ENCODE measurements around the gene ATG4B. TPM values are rescaled to one million over a fixed set of nuclear protein-coding genes. Genes with fewer than 3 reads are reported as not detected.

The ATG4B gene
- polyA plus RNA-seq, 3 donors from 2014 or later, result 70.5 to 78.9 (median 77.2) TPM

DNA sequence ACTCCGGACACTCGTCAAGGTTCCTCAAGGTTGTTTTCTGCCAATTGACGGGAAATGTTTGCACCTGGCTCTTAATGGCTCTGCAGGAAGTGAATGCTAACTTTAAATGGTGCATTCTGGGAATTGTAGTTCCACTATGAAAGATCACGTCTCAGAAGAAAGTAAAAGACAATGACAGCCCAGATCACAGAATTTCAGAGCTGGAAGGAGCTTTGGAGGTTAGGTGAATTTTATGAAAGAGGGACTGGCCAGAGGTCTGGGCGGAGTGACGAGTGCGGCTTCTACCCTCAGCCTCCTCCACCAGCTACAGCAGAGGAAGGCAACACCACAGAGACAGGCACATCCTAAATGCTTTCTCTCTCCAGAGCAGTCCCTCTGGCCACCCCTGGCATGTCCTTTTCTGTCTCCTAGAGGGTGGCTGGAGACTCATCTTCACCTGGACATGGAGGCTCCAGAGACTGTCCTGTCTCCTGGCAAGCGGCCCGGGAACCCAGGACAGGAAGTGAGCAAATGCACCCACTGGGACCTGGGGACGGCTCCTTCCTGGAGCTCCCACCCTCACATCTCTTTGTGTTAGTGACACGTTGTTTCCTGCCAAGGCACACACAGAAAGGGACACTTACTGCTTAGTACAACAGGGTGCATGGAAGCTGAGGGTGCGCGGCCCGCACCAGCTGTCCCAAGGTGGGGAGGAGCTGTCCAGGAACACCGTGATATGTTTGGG is 19.9 kb upstream of the ATG4B start:
- H3K27me3 Mint-ChIP-seq (ENCODE audit: low read depth in 3 of 3), result peaks cover 0 to 4% (median 0%) of the 10 kb centered on the region in 3 donors
- peak overlapping the region; percentile 80 to 92 (median 83) for H3K4me3 Mint-ChIP-seq
- peak overlapping the region; percentile 65 to 89 (median 76) for H3K27ac Mint-ChIP-seq
- DNase-seq, result peak; percentile 34 to 42 (median 40)
- H3K36me3 Mint-ChIP-seq, result peaks cover 0 to 5% (median 4%) of the 10 kb centered on the region in 3 donors
- no peaks in the 10 kb centered on the region for H3K9me3 Mint-ChIP-seq
- H3K4me1 Mint-ChIP-seq, result peaks cover 25 to 26% of the 10 kb centered on the region in 2 donors

DNA sequence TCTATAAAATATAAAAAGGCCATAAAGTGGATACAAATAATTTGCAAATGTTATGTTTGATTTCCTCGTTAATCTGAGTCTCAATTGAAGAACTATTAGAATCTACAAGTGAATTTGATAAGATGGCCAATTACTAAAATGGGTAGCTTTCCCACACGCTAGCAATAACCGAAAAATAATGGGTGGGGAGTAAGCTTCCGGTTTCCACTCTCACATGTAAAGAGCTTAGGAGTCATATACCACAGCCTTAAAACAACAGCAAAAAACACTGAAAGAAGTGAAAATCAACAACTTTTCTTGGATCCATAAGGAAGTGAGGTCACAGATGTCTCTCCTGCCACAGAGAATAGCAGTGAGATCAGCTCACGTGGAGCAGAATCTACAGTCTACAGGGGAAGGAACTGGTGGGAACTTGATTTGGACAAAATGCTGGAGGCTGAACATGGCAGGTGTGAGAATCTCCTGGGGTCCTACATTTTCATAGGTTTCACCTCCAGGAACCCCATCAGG is 19.1 kb upstream of the ATG4B start:
- no peaks in the 10 kb centered on the region for H3K9me3 Mint-ChIP-seq
- DNase-seq, result no peak
- H3K4me3 Mint-ChIP-seq, result peak overlapping the region in 3 of 5 donors; percentile 35 to 83 (median 80)
- peaks cover 0 to 4% (median 0%) of the 10 kb centered on the region in 3 donors for H3K27me3 Mint-ChIP-seq (ENCODE audit: low read depth in 3 of 3)
- H3K36me3 Mint-ChIP-seq, result peaks cover 0 to 5% (median 4%) of the 10 kb centered on the region in 3 donors
- peaks cover 25 to 26% of the 10 kb centered on the region in 2 donors for H3K4me1 Mint-ChIP-seq
- peak overlapping the region in 4 of 6 donors; percentile 53 to 80 (median 76) for H3K27ac Mint-ChIP-seq

DNA sequence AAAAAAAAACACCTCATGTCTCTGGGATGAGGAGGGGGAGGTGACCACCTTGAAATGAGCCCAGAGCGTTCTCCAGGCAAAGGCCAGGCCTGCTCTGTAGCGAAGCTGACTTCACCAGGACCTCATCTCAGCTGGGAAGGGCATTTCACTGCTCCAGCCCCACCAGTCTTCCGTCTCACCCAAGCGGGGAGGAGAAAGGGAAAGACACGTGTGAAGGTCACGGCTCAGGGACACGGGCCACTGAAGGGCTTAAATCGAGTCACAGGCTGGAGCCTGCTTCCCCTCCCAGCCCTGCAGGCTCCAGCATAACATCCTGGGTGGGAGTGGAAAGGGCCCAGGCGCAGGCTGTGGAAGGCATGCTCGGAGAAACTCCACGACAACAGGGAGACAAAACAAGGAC is 18.7 kb upstream of the ATG4B start:
- peaks cover 0 to 4% (median 0%) of the 10 kb centered on the region in 3 donors for H3K27me3 Mint-ChIP-seq (ENCODE audit: low read depth in 3 of 3)
- no peak overlapping the region for H3K27ac Mint-ChIP-seq
- peaks cover 25 to 26% of the 10 kb centered on the region in 2 donors for H3K4me1 Mint-ChIP-seq
- DNase-seq, result no peak
- H3K4me3 Mint-ChIP-seq, result no peak overlapping the region
- H3K36me3 Mint-ChIP-seq, result peaks cover 0 to 5% (median 4%) of the 10 kb centered on the region in 3 donors
- no peaks in the 10 kb centered on the region for H3K9me3 Mint-ChIP-seq

DNA sequence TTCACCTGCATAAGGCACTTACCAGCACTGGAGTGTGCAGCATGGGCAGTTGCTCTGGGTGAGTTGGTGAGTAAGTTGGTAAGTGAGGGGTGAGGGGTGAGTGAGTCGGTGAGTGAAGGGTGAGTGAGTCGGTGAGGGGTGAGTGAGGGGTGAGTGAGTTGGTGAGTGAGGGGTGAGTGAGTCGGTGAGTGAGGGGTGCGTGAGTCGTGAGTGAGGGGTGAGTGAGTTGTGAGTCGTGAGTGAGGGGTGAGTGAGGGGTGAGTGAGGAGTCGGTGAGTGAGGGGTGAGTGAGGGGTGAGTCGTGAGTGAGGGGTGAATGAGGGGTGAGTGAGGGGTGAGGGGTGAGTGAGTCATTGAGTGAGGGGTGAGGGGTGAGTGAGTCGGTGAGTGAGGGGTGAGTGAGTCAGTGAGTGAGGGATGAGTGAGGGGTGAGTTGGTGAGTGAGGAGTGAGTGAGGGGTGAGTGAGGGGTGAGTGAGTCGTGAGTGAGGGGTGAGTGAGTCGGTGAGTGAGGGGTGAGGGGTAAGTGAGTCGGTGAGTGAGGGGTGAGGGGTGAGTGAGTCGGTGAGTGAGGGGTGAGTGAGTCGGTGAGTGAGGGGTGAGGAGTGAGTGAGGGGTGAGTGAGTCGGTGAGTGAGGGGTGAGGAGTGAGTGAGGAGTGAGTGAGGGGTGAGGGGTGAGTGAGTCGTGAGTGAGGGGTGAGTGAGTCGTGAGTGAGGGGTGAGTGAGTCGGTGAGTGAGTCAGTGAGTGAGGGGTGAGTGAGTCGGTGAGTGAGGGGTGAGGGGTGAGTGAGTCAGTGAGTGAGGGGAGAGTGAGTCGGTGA is 17.7 kb upstream of the ATG4B start:
- Mint-ChIP-seq H3K4me1 (peaks cover 25 to 26% of the 10 kb centered on the region in 2 donors), H3K4me3 (no peak overlapping the region), H3K36me3 (peaks cover 0 to 5% (median 4%) of the 10 kb centered on the region in 3 donors), H3K27me3 (ENCODE audit: low read depth in 3 of 3) (peaks cover 0 to 3% (median 0%) of the 10 kb centered on the region in 3 donors), H3K27ac (no peak overlapping the region), H3K9me3 (no peaks in the 10 kb centered on the region)
- DNase-seq, result no peak

DNA sequence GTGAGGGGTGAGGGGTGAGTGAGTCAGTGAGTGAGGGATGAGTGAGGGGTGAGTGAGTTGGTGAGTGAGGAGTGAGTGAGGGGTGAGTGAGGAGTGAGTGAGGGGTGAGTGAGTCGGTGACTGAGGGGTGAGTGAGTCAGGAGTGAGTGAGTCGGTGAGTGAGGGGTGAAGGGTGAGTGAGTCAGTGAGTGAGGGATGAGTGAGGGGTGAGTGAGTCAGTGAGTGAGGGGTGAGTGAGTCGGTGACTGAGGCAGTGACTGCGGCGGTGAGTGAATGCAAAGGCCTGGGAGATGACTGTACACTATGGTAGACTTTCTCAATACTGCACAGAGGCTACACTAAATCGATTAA is 17.1 kb upstream of the ATG4B start:
- DNase-seq, result no peak
- peaks cover 0 to 5% (median 4%) of the 10 kb centered on the region in 3 donors for H3K36me3 Mint-ChIP-seq
- H3K27me3 Mint-ChIP-seq (ENCODE audit: low read depth in 3 of 3), result peaks cover 0 to 3% (median 0%) of the 10 kb centered on the region in 3 donors
- no peaks in the 10 kb centered on the region for H3K9me3 Mint-ChIP-seq
- no peak overlapping the region for H3K4me3 Mint-ChIP-seq
- H3K27ac Mint-ChIP-seq, result peak overlapping the region in 1 of 6 donors; percentile 53
- H3K4me1 Mint-ChIP-seq, result peaks cover 25% of the 10 kb centered on the region in 2 donors

DNA sequence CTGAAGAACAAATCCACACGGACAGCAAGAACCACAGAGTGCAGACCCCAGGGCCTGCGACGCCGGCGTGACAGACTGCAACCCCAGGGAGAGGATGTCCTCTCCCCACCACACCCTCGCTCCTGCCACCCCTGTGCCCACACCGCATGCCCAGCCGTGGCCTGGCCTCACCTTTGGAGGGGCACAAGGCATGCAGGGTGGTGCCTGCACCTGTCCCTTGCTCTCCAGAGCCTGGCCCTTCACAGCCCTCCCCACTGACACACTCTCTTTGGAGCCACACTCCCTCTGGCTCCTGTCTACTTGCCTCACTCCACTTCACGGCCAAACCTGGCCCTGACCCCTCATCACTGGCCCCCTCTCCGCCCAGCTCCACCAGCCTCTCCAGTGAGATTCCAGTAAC is 9.8 kb upstream of the ATG4B start:
- no peak for DNase-seq
- Mint-ChIP-seq H3K36me3 (peaks cover 0 to 13% (median 7%) of the 10 kb centered on the region in 3 donors), H3K4me3 (no peak overlapping the region), H3K27ac (no peak overlapping the region), H3K27me3 (ENCODE audit: low read depth in 3 of 3) (peaks cover 0 to under 1% (median 0%) of the 10 kb centered on the region in 3 donors), H3K9me3 (no peaks in the 10 kb centered on the region), H3K4me1 (peaks cover 2 to 7% of the 10 kb centered on the region in 2 donors)

DNA sequence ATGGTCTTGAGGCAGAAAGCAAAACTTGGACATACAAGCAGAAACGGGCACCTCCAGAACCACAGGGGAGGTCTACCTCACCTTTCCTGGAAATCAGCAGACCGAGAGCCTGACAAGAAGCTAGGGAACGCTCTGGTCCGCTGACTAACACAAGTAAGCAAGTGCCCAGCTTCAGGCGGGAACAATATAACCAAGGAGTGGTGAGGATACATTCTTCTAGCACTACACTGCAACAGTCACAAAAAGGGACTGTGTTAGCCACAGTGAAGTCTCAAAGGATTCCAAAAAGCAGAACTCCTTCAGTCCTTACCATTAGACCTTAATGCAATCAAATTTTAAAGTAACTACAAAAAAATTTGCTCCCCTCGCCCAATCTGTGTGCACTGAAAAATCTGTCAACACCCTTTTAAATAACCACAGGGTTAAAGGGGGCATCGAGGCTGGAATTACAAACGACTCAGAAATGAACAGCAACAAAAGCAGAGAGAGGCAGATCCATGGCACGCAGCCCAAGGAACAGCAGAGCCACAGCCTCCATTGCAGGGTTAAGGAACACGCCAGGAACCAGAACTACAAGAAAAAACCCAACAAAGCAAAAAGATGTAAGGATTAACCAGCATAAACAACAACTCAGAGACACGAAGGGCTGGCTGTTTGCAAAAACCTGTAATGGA is 7.6 kb upstream of the ATG4B start:
- no peak for DNase-seq
- Mint-ChIP-seq H3K4me1 (peaks cover 3 to 7% of the 10 kb centered on the region in 2 donors), H3K4me3 (no peak overlapping the region), H3K9me3 (no peaks in the 10 kb centered on the region), H3K27me3 (ENCODE audit: low read depth in 3 of 3) (peaks cover 0 to 3% (median 0%) of the 10 kb centered on the region in 3 donors), H3K27ac (no peak overlapping the region), H3K36me3 (peaks cover 0 to 19% (median 7%) of the 10 kb centered on the region in 3 donors)

DNA sequence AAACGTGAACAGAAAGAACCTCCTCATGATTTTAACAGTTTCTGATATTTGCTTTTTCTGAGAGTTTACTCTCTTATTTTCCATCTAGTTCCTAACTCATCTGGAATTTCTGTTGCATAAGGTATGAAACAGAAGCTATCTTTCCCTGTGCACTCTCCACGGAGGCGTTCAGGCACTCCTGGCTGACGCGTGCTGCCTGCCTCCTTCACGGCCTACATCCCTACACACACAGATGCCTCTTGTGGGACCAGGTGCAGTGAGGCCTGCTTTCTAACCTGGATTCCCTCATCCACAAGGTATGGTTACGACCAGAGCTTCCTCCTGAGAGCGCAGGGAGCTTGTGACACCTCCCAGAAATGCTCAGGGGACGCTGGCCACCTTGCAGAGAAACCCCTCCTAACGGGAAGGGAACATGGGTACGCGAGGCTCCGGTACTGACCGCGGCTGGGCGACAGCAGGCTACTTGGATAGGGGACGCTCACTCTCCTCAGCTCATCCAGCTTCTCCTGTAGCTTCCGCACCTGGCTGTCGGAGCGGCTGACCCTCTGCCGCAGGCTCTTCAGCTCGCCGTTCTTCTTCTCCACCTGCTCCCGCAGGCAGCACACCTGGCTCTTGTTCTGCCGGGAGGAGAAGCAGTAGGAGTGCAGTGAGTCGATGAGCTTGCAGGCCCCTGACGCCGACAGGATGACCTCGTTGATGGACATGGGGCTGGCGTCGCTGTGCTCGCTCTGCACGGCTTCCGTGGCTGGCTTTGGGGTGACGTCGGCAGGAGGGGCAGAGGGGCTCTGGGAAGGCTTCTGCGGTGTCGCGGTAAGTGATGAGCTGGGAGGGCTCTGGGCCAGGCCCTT is 4.8 kb upstream of the ATG4B start:
- H3K4me3 Mint-ChIP-seq, result no peak overlapping the region
- H3K36me3 Mint-ChIP-seq, result peaks cover 0 to 19% (median 7%) of the 10 kb centered on the region in 3 donors
- H3K9me3 Mint-ChIP-seq, result no peaks in the 10 kb centered on the region
- peaks cover 7 to 11% of the 10 kb centered on the region in 2 donors for H3K4me1 Mint-ChIP-seq
- DNase-seq, result no peak
- H3K27ac Mint-ChIP-seq, result no peak overlapping the region
- H3K27me3 Mint-ChIP-seq (ENCODE audit: low read depth in 3 of 3), result peaks cover 0 to 6% (median 0%) of the 10 kb centered on the region in 3 donors

DNA sequence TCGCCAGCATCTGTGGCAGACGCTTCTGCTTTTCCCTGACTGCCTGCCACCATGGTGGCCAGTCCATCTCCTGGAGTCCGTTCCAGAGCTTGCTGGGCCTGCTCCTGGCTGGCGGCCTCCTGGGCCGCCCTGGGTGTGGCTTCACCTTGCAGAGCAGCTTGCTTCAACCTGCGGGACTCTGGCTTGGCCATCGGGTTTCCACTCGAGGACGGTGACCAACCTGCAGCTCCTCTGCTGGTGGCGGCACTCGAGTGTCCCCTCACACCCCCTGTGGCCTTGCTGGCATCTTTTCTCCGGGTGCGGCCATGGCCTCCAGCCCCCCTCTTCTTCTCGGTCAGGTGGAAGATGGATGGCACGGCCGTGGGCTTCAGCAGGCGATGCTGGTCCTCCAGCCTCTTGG is 3.9 kb upstream of the ATG4B start:
- H3K27ac Mint-ChIP-seq, result no peak overlapping the region
- H3K4me1 Mint-ChIP-seq, result peaks cover 14 to 16% of the 10 kb centered on the region in 2 donors
- peaks cover 0 to 6% (median 3%) of the 10 kb centered on the region in 3 donors for H3K27me3 Mint-ChIP-seq (ENCODE audit: low read depth in 3 of 3)
- H3K4me3 Mint-ChIP-seq, result no peak overlapping the region
- no peak for DNase-seq
- no peaks in the 10 kb centered on the region for H3K9me3 Mint-ChIP-seq
- H3K36me3 Mint-ChIP-seq, result peaks cover 0 to 19% (median 0%) of the 10 kb centered on the region in 3 donors

DNA sequence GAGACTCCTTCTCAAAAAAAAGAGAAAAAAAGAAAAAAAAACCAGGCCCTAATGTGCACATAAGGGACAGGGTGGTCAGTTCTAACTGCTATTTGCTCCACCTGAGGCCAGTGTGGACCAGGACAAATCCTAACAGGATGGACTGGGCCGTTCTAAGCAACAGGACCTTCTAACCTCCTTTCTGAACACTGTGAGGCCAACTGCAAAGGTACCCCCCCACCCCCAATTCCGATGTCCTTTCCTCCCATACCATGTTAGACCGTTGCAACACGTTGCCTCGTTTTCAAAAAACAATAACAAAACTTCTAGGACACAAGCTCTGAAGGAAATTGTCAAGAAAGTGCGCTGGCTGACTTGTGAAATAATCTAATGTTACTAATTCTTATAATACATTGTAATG is 1.7 kb upstream of the ATG4B start:
- peaks cover 34 to 36% of the 10 kb centered on the region in 2 donors for H3K4me1 Mint-ChIP-seq
- DNase-seq, result no peak
- no peaks in the 10 kb centered on the region for H3K9me3 Mint-ChIP-seq
- peaks cover under 1 to 6% (median 3%) of the 10 kb centered on the region in 3 donors for H3K27me3 Mint-ChIP-seq (ENCODE audit: low read depth in 3 of 3)
- peaks cover 0 to 16% (median 0%) of the 10 kb centered on the region in 3 donors for H3K36me3 Mint-ChIP-seq
- peak overlapping the region; percentile 78 to 83 (median 80) for H3K4me3 Mint-ChIP-seq
- H3K27ac Mint-ChIP-seq, result peak overlapping the region; percentile 49 to 81 (median 66)

DNA sequence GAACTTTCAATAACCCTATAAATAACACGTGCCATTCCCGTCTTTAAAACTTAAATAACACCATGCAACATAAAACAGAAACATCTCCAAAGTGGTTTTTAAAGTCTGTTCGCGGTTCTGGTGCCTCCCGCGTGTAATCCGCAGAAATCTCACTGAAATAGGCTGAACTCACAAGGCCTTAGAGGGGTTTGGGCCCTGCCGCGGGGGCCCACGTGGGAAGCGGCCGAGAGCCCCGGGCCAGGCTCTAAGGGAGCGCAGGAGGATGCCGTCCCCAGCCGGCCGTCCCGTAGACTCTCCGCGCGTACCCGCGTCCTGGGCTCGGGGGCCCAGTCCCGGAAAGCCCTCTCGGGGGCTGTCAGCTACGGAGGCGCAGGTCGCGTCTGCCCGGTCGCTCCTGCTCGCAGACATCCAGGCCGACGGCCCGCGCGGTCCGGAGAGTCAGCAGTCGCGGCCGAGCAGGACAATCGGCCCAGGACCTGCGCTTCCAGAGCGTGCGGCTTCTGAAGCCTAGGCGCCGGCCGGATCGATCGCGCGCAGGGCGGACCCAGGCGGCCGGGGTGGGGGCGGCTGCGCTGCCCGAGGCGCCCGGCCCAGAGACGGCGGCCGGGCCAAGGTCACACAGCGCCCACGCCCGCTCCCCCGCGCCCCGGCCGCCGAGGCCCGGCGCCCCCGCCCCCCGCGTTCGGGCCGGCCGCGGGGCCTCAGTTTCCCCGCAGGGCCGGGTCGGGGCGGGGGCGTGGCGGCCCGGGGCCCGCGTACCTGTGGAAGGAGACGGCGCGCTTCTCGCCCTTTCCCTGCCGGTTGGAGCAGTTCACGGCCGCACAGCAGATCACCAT is 1.1 kb upstream of the ATG4B start:
- Mint-ChIP-seq H3K27me3 (ENCODE audit: low read depth in 3 of 3) (peaks cover 2 to 7% (median 3%) of the 10 kb centered on the region in 3 donors), H3K9me3 (no peaks in the 10 kb centered on the region), H3K4me3 (peak overlapping the region; percentile 78 to 83 (median 80)), H3K4me1 (peaks cover 39 to 43% of the 10 kb centered on the region in 2 donors), H3K36me3 (peaks cover 0 to 16% (median 0%) of the 10 kb centered on the region in 3 donors), H3K27ac (peak overlapping the region; percentile 49 to 81 (median 66))
- peak; percentile 19 to 30 (median 21) for DNase-seq
